ELR (cell line): ENCODE data around the gene IQGAP3.

Experiments used
- DNase-seq: peaks from one replicate; pipeline ENCODE4 v3.0.0-alpha.2; 2015; ENCODE audit warnings: low read depth

Gene IQGAP3

GRCh38 chr1:156480411-156481192 is 91.8 kb downstream of the IQGAP3 start:
- peak; percentile 57 for DNase-seq

- DNase-seq: peak; percentile 15
These were observed 92.4 kb downstream of the IQGAP3 start for GRCh38 chr1:156480016-156480370.

DNA sequence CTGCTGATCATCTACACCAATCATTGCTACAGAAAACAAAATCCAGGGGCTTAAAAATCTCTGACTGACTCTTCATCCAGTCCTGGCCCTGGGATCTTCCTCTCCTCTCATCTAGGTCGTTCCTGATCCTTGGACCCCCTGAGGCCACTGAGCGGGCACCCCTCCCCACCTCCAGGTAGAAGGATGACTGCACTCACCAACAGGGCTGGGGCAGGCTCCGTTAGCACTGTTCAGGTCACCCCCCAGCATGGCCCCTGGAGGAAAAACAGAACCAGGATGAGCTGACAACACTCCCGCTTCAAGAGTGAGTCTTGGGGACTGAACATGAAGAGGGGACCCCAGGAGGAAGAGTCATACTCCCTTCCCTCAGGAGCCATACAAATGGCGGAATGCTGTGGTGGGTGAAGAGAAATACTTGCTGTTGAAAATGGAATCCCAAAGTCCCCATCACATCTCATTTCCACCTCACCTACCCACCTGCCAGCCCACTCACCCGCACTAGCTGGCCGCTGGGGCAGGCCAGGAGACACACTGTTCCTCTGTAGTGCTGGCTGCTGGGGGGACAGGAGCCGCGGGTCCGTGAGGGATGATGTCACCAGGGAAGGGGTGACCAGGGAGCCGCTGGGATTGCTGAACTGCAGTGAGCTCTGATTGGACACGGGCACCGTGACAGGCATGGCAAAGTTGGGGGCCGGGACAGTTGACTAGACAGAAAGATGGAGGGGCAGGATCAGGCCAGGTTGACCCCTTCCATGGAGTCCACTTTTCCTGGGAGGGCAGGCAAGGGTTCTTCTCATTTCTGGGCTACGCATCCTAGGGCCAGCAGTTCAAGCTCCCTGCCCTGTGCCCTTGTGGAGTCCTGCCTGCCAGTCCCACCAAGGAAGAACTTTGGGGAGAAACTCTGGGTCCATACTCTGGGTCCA is 93.0 kb downstream of the IQGAP3 start:
- no peak for DNase-seq

DNA sequence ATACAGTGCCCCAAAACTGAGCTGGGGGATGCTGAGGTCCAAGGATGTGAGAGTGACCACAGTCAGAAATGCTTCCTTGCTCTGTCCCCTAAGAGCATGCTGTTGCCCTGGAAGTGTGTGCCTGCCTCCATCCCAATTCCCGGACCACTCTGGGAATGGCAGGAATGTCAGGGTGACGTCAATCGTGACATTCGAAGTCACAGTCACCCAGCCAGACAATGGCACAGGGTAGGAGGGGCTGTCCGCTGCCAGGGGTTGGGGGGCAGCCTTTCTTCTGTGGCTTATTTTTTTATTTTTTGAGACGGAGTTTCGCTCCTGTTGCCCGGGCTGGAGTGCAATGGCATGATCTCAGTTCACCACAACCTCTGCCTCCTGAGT is 94.1 kb downstream of the IQGAP3 start:
- no peak for DNase-seq

DNA sequence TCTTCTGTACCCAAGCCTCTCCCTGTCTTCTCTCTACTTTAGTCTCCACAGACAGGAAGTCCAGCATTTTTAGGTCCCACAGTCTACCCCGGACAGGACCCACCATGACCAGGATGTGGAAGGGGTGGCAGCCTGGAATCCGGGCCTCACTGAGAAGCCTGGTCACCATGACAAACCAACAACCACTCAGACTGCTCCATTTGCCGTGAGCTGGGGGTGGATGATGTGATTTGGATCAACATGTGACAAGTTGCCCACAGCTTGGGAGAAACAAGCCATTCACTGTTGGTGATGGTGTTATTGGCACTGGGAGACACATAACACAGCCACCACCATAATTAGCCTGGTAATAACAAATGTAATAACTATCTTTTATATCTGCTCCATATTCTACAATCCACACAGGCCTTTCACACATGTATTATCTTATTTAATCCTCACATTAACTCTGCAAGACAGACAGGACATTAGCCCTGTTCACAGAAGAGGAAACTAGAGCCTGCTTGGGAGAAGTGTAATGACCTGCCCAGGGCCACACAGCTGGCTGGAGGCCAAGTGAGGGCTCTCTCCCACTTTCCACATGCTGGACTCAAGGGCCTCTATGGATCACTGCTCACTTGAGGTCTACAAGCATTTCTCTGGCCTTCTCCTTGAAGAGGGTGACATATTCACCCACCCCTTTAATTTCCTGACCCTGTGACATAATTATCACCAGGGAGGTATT is 94.7 kb downstream of the IQGAP3 start:
- no peak for DNase-seq

DNA sequence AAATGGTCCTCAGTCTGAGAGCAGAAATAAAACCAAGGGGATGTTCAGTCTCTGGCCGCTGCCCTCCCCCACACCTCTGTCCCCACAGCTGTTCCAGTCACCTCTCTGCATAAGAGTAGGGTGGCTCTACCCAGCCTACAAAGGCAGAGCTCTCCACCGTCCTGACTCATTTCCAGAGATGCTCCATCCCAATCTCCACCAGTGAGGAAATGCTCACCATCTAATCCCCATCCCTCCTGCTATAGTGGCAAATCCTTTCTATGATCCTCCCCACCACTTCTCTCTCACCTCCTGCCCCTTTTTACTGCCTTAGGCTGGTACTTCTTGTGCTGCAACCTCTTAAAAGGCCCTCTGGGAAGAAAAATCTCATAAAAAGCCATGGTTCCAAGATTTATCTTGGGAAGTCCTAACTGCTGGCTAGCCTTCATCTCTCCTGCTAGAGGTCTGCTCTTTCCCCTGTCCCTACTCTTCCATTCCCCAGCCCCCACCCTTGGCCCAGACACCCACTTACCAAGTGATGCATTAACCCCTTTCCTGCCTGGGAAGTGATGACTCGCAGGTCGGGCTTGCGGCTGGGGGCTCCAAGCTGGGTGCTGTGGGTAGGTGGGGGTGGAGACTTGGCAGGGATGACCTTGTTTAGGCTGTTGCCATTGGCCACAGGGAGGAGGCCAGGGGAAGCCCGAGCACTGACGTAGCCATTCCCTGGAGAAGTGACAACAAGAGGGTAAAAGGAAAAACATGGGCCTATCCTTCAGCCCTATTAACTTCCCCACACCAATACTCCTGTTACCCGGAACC is 95.7 kb downstream of the IQGAP3 start:
- peak; percentile 73 for DNase-seq

DNA sequence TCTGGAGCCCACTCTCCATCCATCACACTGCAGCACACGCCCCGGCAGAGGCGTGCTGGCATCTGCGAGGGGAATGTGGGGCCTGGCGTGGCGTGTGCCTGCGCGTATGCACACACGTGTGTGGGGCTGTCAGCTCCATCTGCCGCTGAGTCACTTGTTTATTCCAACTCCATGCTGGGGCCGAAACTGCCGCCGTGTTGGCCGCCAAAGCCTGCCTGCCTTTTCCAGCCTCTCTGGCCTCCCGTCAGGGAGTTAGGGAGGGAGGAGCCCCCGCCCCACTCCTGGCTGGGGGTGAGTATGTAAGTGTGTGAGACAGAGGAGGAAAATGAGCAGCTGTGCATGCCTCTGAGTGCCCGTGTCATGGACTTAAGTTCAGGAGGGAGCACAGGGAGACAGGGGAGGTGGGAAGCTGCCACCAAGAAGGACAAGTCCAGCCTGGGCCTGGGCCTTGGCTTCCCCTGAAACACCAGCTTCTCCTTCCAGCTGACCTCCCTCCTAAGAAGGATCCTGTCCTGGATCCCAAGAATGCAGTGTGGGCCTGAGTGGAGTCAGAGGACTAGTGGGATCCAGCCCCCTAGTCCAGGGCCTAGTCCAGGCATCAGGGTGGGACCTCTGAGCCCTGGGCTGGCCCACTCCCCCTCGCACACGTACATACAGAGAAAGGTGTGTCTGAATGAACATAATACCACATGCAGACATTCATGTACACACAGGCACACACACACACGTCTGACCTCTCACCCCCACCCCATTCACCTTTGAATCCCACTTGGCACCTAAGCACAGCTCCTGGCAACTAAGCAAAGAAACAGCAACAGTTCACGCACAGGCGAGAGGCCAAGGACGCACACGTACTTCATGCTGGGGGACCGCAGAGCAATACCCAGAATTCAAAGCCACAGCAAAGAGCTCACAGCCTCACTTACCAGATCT is 96.5 kb downstream of the IQGAP3 start:
- peak; percentile 54 for DNase-seq
